Loucy (cell line): ENCODE measurements around the gene CFAP58.

Source experiments
- EZH2phosphoT487 ChIP-seq: fragments of 200-600 bp; IDR thresholded peaks from 2 replicates; pipeline ENCODE4 v1.6.1; 2018; ENCODE audit warnings: antibody characterized with exemption, mild to moderate bottlenecking, moderate library complexity, borderline replicate concordance
- TF ChIP-seq, protein P1 (sequence below): fragments of 200-600 bp; sonication (generic); conservative IDR thresholded peaks from 2 replicates; pipeline ENCODE4 v1.5.1; 2014; ENCODE audit warnings: mild to moderate bottlenecking, antibody characterized with exemption, low read length

DNA sequence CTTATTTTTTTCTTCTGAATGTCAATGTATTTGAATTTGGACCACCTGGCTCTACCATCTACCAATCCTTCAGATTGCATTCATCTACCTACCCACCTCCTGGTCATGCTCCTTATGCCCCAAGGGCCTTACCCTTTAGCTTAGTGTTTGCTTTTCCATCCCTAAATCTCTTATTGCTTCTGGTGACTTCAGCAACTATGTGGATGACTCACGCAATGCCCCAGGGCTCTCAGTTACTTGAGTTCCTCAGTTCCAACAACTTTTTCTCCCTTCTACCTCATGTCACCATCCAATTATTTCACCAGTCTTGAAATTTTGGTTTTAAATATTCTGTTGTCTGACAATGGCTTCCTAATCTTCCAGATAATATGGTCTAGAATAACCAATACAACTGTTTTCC lies 118.9 kb downstream of the CFAP58 start:
- TF ChIP-seq, protein P1, sequence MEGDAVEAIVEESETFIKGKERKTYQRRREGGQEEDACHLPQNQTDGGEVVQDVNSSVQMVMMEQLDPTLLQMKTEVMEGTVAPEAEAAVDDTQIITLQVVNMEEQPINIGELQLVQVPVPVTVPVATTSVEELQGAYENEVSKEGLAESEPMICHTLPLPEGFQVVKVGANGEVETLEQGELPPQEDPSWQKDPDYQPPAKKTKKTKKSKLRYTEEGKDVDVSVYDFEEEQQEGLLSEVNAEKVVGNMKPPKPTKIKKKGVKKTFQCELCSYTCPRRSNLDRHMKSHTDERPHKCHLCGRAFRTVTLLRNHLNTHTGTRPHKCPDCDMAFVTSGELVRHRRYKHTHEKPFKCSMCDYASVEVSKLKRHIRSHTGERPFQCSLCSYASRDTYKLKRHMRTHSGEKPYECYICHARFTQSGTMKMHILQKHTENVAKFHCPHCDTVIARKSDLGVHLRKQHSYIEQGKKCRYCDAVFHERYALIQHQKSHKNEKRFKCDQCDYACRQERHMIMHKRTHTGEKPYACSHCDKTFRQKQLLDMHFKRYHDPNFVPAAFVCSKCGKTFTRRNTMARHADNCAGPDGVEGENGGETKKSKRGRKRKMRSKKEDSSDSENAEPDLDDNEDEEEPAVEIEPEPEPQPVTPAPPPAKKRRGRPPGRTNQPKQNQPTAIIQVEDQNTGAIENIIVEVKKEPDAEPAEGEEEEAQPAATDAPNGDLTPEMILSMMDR = no peak
- TF ChIP-seq EZH2phosphoT487 = no peak
